Body of pancreas (tissue), 4 donors: ENCODE data around the gene CD40.

Experiments
- CTCF ChIP-seq, 7 experiments: fragments of 450-650 bp in 4 of 7; fragments of 200-600 bp in 3 of 7; sonication (generic) in 3 of 7; IDR thresholded peaks; one replicate each; pipeline ENCODE4 v1.5.1; 2016 to 2019; ENCODE audit warnings: antibody characterized with exemption in 7 of 7
- POLR2A ChIP-seq, 3 donors: fragments of 450-650 bp; IDR thresholded peaks; one replicate each; pipeline ENCODE4 v1.6.1; 2016; ENCODE audit warnings: antibody characterized with exemption in 3 of 3, mild to moderate bottlenecking in 2 of 3

- TF ChIP-seq CTCF (IDR thresholded peaks at IDR 0.05) (peak in 3 of 7 experiments; percentile 8 to 44 (median 33)), POLR2A (IDR thresholded peaks at IDR 0.05) (peak; percentile 80 to 96 (median 86))
Measured at GRCh38 chr20:46089417-46090388, 28.4 kb upstream of the CD40 start, which contains the start of gene NCOA5.
